GM06990 (cell line): ENCODE results near the gene CD6.

Experiments
- DNase-seq: peaks from one replicate; pipeline ENCODE4 v3.0.0-alpha.2; 2011; ENCODE audit not compliant: insufficient read length; ENCODE audit errors: extremely low read depth
- H3K27me3 ChIP-seq: replicated peaks from 2 replicates; pipeline ENCODE4 v1.6.0; 2011; ENCODE audit warnings: low read length; ENCODE audit not compliant: control insufficient read depth, insufficient read depth
- H3K36me3 ChIP-seq: 2 replicates; pipeline ENCODE4 v1.5.1; 2011; ENCODE audit warnings: low read length; ENCODE audit not compliant: control insufficient read depth, insufficient read depth
- H3K4me3 ChIP-seq: replicated peaks from 2 replicates; pipeline ENCODE4 v1.5.1; 2011; ENCODE audit warnings: low read depth, mild to moderate bottlenecking, control low read depth, low read length
- TF ChIP-seq, protein P1 (sequence below): IDR thresholded peaks from 2 replicates; pipeline ENCODE4 v1.5.1; 2011; ENCODE audit warnings: low read length, control low read depth, mild to moderate bottlenecking, inconsistent platforms; ENCODE audit not compliant: insufficient read depth, poor library complexity, severe bottlenecking

The CD6 gene

GRCh38 chr11:60941371-60942119, 29.9 kb upstream of the CD6 start:
- Histone ChIP-seq H3K36me3 (peaks cover 46% of the 10 kb centered on the region), H3K27me3 (no peaks in the 10 kb centered on the region), H3K4me3 (no peak overlapping the region)
- TF ChIP-seq, protein P1, sequence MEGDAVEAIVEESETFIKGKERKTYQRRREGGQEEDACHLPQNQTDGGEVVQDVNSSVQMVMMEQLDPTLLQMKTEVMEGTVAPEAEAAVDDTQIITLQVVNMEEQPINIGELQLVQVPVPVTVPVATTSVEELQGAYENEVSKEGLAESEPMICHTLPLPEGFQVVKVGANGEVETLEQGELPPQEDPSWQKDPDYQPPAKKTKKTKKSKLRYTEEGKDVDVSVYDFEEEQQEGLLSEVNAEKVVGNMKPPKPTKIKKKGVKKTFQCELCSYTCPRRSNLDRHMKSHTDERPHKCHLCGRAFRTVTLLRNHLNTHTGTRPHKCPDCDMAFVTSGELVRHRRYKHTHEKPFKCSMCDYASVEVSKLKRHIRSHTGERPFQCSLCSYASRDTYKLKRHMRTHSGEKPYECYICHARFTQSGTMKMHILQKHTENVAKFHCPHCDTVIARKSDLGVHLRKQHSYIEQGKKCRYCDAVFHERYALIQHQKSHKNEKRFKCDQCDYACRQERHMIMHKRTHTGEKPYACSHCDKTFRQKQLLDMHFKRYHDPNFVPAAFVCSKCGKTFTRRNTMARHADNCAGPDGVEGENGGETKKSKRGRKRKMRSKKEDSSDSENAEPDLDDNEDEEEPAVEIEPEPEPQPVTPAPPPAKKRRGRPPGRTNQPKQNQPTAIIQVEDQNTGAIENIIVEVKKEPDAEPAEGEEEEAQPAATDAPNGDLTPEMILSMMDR, result no peak
- DNase-seq, result no peak

- TF ChIP-seq, protein P1, result no peak
- no peak for DNase-seq
- peaks cover 47% of the 10 kb centered on the region for H3K36me3 ChIP-seq
- H3K27me3 ChIP-seq, result no peaks in the 10 kb centered on the region
- no peak overlapping the region for H3K4me3 ChIP-seq
Measured at GRCh38 chr11:60942219-60942618, 29.3 kb upstream of the CD6 start.

- no peaks in the 10 kb centered on the region for H3K27me3 ChIP-seq
- TF ChIP-seq, protein P1, result no peak
- peaks cover 45% of the 10 kb centered on the region for H3K36me3 ChIP-seq
- DNase-seq, result no peak
- no peak overlapping the region for H3K4me3 ChIP-seq
Measured at GRCh38 chr11:60942970-60943565, 28.4 kb upstream of the CD6 start.

DNA sequence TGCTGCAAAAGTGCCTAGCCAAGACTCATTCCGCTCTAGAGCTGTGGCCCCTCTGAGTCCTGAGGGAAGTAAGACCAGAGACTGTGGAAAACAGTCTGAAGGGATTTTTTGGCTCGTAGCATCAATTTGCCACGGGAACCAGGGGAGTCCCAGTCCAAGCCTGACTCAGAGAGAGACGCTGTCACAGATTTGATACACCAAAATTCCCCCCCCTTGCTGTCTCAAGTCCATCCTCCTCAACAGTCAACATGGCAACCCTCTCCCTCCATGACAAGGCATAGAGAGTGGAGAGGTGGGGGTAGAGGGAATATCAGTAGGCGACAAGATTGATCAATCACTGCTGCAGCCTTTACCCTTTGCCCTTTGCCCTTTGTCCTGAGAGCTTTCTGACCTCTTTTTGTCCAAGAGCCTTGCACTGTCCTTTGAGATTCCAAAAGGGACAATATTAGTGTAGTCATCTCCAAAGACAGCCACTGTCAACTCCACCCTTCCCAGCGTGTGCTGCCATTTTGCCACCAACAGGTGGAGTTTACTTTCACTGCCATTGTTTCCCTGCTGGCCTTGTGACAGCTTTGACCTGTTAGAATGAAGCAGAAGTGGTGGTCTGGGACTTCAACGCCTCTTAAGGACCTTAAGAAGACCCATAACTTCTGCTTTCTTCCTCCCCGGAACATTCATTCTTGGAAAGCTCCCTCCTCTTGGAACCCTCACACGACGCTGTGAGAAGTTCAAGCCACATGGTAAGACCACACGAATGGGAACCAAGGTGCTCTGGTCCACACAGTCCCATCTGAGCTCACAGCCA, 26.8 kb upstream of the CD6 start:
- Histone ChIP-seq H3K36me3 (peaks cover 36% of the 10 kb centered on the region), H3K4me3 (no peak overlapping the region), H3K27me3 (no peaks in the 10 kb centered on the region)
- DNase-seq, result no peak
- TF ChIP-seq, protein P1, result peak; percentile 38

- Histone ChIP-seq H3K4me3 (no peak overlapping the region), H3K27me3 (no peaks in the 10 kb centered on the region), H3K36me3 (peaks cover 32% of the 10 kb centered on the region)
- DNase-seq, result no peak
- TF ChIP-seq, protein P1, result no peak
Measured at GRCh38 chr11:60945295-60945667, 26.2 kb upstream of the CD6 start.
